ENCODE results near the gene GSTM5. TPM values are rescaled to one million over a fixed set of nuclear protein-coding genes. Genes with fewer than 3 reads are reported as not detected.
"Not testable (repeated sequence)": the region's sequence is repeated elsewhere in the genome, so short reads cannot be mapped to it uniquely, and the experiment has no call there.

Gene GSTM5
- total RNA-seq, 1 donor from 2014 or later, result not detected

GRCh38 chr1:109732390-109732881 lies 20.4 kb downstream of the GSTM5 start:
- H3K9me3 Mint-ChIP-seq (ENCODE audit: unreplicated experiment), result no peaks in the 10 kb centered on the region
- TF ChIP-seq CTCF (IDR thresholded peaks at IDR 0.05), result no peak
- peaks cover 2% of the 10 kb centered on the region for H3K27me3 Mint-ChIP-seq (ENCODE audit: unreplicated experiment)
- peaks cover 7% of the 10 kb centered on the region for H3K4me1 Mint-ChIP-seq (ENCODE audit: unreplicated experiment)
- DNase-seq (ENCODE audit: extremely low spot score, unreplicated experiment), result no peak
- H3K4me3 Mint-ChIP-seq (ENCODE audit: unreplicated experiment), result no peak overlapping the region
- H3K27ac Mint-ChIP-seq (ENCODE audit: unreplicated experiment), result no peak overlapping the region
- peaks cover 11% of the 10 kb centered on the region for H3K36me3 Mint-ChIP-seq (ENCODE audit: unreplicated experiment)

DNA sequence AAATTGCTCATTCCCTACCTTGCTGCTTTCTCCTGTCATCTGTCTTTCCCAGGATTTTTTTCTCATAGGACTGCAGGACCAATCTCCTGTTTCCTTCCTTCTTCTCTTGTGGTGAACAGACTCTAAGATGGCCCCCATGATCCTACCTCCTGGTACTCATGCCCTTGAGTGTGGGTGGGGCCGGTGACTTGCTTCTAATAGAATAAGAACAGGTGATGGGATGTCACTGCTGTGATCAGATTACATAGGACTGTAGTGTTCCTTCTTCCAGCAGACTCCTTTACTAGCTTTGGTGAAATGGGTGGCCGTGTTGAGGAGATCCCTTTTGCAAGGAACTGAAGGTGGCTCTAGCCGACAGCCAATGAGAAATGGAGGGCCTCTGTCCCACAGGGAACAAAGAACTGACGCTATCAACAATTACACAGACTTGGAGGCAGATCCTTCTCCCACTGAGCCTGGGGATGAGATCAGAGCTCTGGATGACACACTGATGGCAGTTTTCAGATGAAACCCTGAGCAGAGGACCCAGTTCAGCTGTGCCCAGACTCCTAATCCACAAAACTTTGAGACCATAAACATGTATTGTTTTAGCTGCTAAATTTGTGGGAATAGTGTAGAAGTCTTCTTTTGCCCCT lies 21.3 kb downstream of the GSTM5 start:
- no peaks in the 10 kb centered on the region for H3K9me3 Mint-ChIP-seq (ENCODE audit: unreplicated experiment)
- TF ChIP-seq CTCF (IDR thresholded peaks at IDR 0.05), result no peak
- peaks cover 13% of the 10 kb centered on the region for H3K36me3 Mint-ChIP-seq (ENCODE audit: unreplicated experiment)
- peaks cover 2% of the 10 kb centered on the region for H3K27me3 Mint-ChIP-seq (ENCODE audit: unreplicated experiment)
- H3K27ac Mint-ChIP-seq (ENCODE audit: unreplicated experiment), result no peak overlapping the region
- DNase-seq (ENCODE audit: extremely low spot score, unreplicated experiment), result peak; percentile 42
- H3K4me3 Mint-ChIP-seq (ENCODE audit: unreplicated experiment), result no peak overlapping the region
- H3K4me1 Mint-ChIP-seq (ENCODE audit: unreplicated experiment), result peaks cover 7% of the 10 kb centered on the region

GRCh38 chr1:109739738-109740614 lies 27.9 kb downstream of the GSTM5 start:
- Mint-ChIP-seq H3K4me3 (ENCODE audit: unreplicated experiment) (peak overlapping the region; percentile 84), H3K27me3 (ENCODE audit: unreplicated experiment) (peaks cover 14% of the 10 kb centered on the region), H3K27ac (ENCODE audit: unreplicated experiment) (peak overlapping the region; percentile 90), H3K9me3 (ENCODE audit: unreplicated experiment) (no peaks in the 10 kb centered on the region), H3K36me3 (ENCODE audit: unreplicated experiment) (peaks cover 10% of the 10 kb centered on the region), H3K4me1 (ENCODE audit: unreplicated experiment) (peaks cover 13% of the 10 kb centered on the region)
- peak; percentile 93 for DNase-seq (ENCODE audit: extremely low spot score, unreplicated experiment)
- TF ChIP-seq CTCF (IDR thresholded peaks at IDR 0.05), result no peak

- peak within 1 kb of the TSS; percentile 90 for H3K27ac Mint-ChIP-seq (ENCODE audit: unreplicated experiment)
- H3K4me3 Mint-ChIP-seq (ENCODE audit: unreplicated experiment), result peak within 1 kb of the TSS; percentile 84
- peaks cover 18% of the 10 kb centered on the region for H3K27me3 Mint-ChIP-seq (ENCODE audit: unreplicated experiment)
- no peak for TF ChIP-seq CTCF (IDR thresholded peaks at IDR 0.05)
- DNase-seq (ENCODE audit: extremely low spot score, unreplicated experiment), result peak; percentile 2
- H3K36me3 Mint-ChIP-seq (ENCODE audit: unreplicated experiment), result peaks cover 10% of the 10 kb centered on the region
- peaks cover 13% of the 10 kb centered on the region for H3K4me1 Mint-ChIP-seq (ENCODE audit: unreplicated experiment)
- no peaks in the 10 kb centered on the region for H3K9me3 Mint-ChIP-seq (ENCODE audit: unreplicated experiment)
Observed at GRCh38 chr1:109740615-109741373, 28.7 kb downstream of the GSTM5 start, which contains the start of gene GSTM3. GSTM3 (minus strand) TSS chr1:109741038; CDS start chr1:109740287, 751 bp downstream.

DNA sequence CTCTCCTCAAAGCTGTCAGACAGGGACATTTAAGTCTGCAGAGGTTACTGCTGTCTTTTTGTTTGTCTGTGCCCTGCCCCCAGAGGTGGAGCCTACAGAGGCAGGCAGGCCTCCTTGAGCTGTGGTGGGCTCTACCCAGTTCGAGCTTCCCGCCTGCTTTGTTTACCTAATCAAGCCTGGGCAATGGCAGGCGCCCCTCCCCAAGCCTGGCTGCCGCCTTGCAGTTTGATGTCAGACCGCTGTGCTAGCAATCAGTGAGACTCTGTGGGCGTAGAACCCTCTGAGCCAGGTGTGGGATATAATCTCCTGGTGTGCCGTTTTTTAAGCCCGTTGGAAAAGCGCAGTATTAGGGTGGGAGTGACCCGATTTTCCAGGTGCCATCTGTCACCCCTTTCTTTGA lies 36.3 kb downstream of the GSTM5 start:
- H3K27me3 Mint-ChIP-seq (ENCODE audit: unreplicated experiment), result peaks cover 24% of the 10 kb centered on the region
- not testable (repeated sequence) for H3K27ac Mint-ChIP-seq (ENCODE audit: unreplicated experiment); H3K9me3 Mint-ChIP-seq (ENCODE audit: unreplicated experiment); H3K4me3 Mint-ChIP-seq (ENCODE audit: unreplicated experiment); H3K4me1 Mint-ChIP-seq (ENCODE audit: unreplicated experiment); H3K36me3 Mint-ChIP-seq (ENCODE audit: unreplicated experiment)
- peak; percentile 57 for DNase-seq (ENCODE audit: extremely low spot score, unreplicated experiment)

Measured in osteocyte (in vitro differentiated cells).